CD4-positive, alpha-beta T cell (primary cell): Measurements from ENCODE around the gene SOHLH1. TPM values are rescaled to one million over a fixed set of nuclear protein-coding genes. Genes with fewer than 3 reads are reported as not detected.
A peak's percentile ranks its signal among the peaks of the same experiment; 100 is the strongest.

ENCODE experiments used
- ATAC-seq: fragments of 200-7000 bp; cut with Tn5 transposase; one replicate; pipeline ENCODE4 v1.10.0; 2022; ENCODE audit warnings: mild to moderate bottlenecking; ENCODE audit not compliant: poor library complexity
- CTCF ChIA-PET: fragments of 350-600 bp; sonication (Branson Sonifier 250); formaldehyde crosslinking; loops from one replicate; lab custom pipeline; 2021; ENCODE audit warnings: antibody characterized with exemption, inconsistent platforms; lab: Charles Lee
- POLR2A ChIA-PET: fragments of 350-600 bp; sonication (Branson Sonifier 250); formaldehyde crosslinking; loops from one replicate; lab custom pipeline; 2021; ENCODE audit warnings: antibody characterized with exemption, inconsistent platforms; lab: Charles Lee
- DNase-seq, 14 experiments: peaks; one replicate each; pipeline ENCODE4 v3.0.0-alpha.2; 2013 to 2020; ENCODE audit warnings: mixed read lengths in 2 of 14
- H3K27ac ChIP-seq, 2 donors: one replicate each; pipeline versions ENCODE4 v1.5.1 to v1.7.0; 2013; ENCODE audit warnings: low read length in 2 of 2, low read depth in 1 of 2, mild to moderate bottlenecking in 1 of 2
- H3K27me3 ChIP-seq, 2 experiments: 1 replicate in 1 of 2; 2 replicates in 1 of 2; pipeline versions ENCODE4 v1.6.1 to v1.7.0; 2013; ENCODE audit warnings: low read length in 2 of 2, control low read depth in 1 of 2, mild to moderate bottlenecking in 1 of 2, moderate library complexity in 1 of 2; ENCODE audit not compliant: insufficient read depth in 2 of 2, control insufficient read depth in 1 of 2
- H3K36me3 ChIP-seq: one replicate; pipeline ENCODE4 v1.6.1; 2013; ENCODE audit warnings: low read length, control low read depth; ENCODE audit not compliant: insufficient read depth
- H3K4me1 ChIP-seq: one replicate; pipeline ENCODE4 v1.6.1; 2013; ENCODE audit warnings: low read length, control low read depth; ENCODE audit not compliant: insufficient read depth
- H3K4me3 ChIP-seq: one replicate; pipeline ENCODE4 v1.5.1; 2013; ENCODE audit warnings: mild to moderate bottlenecking, low read length, moderate library complexity
- H3K9me3 ChIP-seq, 2 experiments: 1 replicate in 1 of 2; 2 replicates in 1 of 2; pipeline versions ENCODE4 v1.6.1 to v1.7.0; 2013; ENCODE audit warnings: low read length in 2 of 2, mild to moderate bottlenecking in 2 of 2, control low read depth in 1 of 2, moderate library complexity in 1 of 2; ENCODE audit not compliant: control insufficient read depth in 1 of 2, insufficient read depth in 1 of 2
- H3K27ac Mint-ChIP-seq: one replicate; pipeline ENCODE4 v1.8.0; 2020; ENCODE audit warnings: mixed read lengths
- H3K27me3 Mint-ChIP-seq: one replicate; pipeline ENCODE4 v1.8.0; 2021; ENCODE audit warnings: mixed read lengths
- H3K36me3 Mint-ChIP-seq: one replicate; pipeline ENCODE4 v1.8.0; 2021; ENCODE audit warnings: low read depth, mixed read lengths
- H3K4me1 Mint-ChIP-seq: one replicate; pipeline ENCODE4 v1.8.0; 2021; ENCODE audit warnings: low read depth, mixed read lengths
- H3K4me3 Mint-ChIP-seq: one replicate; pipeline ENCODE4 v1.8.0; 2020; ENCODE audit warnings: mild to moderate bottlenecking, mixed read lengths
- H3K9me3 Mint-ChIP-seq: one replicate; pipeline ENCODE4 v1.8.0; 2020; ENCODE audit warnings: mixed read lengths
- CTCF ChIP-seq: fragments of 200-600 bp; IDR thresholded peaks from one replicate; pipeline ENCODE4 v1.8.0; 2022; ENCODE audit warnings: antibody characterized with exemption, mild to moderate bottlenecking
- intact Hi-C, 2 experiments: fragments of 100-400 bp; cut with DNase I in 1 of 2; cut with micrococcal nuclease in 1 of 2; formaldehyde crosslinking; loops; one replicate each; pipeline versions ENCODE4 v1.15.1 to v1.9.0; 2023 to 2025; cut with DNase I, micrococcal nuclease
- total RNA-seq, 174 experiments: library from RNA in 2 of 174; stranded (reverse) in 2 of 174; gene quantifications; one replicate each; pipeline ENCODE4 v1.2.3 and lab custom pipeline; 2021 to 2026

The SOHLH1 gene
- total RNA-seq, 2 experiments from 2014 or later = not detected

GRCh38 chr9:135704483-135704882 is 5.2 kb upstream of the SOHLH1 start:
- no peaks in the 10 kb centered on the region for H3K36me3 Mint-ChIP-seq
- peaks cover 0 to 20% of the 10 kb centered on the region in 2 experiments for H3K9me3 ChIP-seq
- CTCF ChIA-PET = no interaction called here
- peaks cover 12% of the 10 kb centered on the region for H3K27me3 Mint-ChIP-seq
- no peak overlapping the region for H3K27ac ChIP-seq
- no peak overlapping the region for H3K27ac Mint-ChIP-seq
- no peak overlapping the region for H3K4me3 Mint-ChIP-seq
- peaks cover 14 to 22% of the 10 kb centered on the region in 2 experiments for H3K27me3 ChIP-seq
- intact Hi-C loops = no loop called here
- DNase-seq (no peak), ATAC-seq (no peak)
- H3K4me1 ChIP-seq = peaks cover 14% of the 10 kb centered on the region
- H3K4me3 ChIP-seq = no peak overlapping the region
- no peak for TF ChIP-seq CTCF
- no peaks in the 10 kb centered on the region for H3K9me3 Mint-ChIP-seq
- H3K36me3 ChIP-seq = no peaks in the 10 kb centered on the region
- no peaks in the 10 kb centered on the region for H3K4me1 Mint-ChIP-seq
- POLR2A ChIA-PET = no interaction called here

GRCh38 chr9:135703726-135704125 is 4.4 kb upstream of the SOHLH1 start:
- intact Hi-C loops = no loop called here
- H3K4me3 Mint-ChIP-seq = no peak overlapping the region
- Histone ChIP-seq H3K27ac (no peak overlapping the region), H3K4me1 (peaks cover 14% of the 10 kb centered on the region), H3K27me3 (peaks cover 14 to 22% of the 10 kb centered on the region in 2 experiments), H3K36me3 (no peaks in the 10 kb centered on the region), H3K9me3 (peaks cover 0 to 20% of the 10 kb centered on the region in 2 experiments), H3K4me3 (no peak overlapping the region)
- no peak for DNase-seq
- no peaks in the 10 kb centered on the region for H3K4me1 Mint-ChIP-seq
- ATAC-seq = no peak
- no peak for TF ChIP-seq CTCF
- H3K27ac Mint-ChIP-seq = no peak overlapping the region
- CTCF ChIA-PET = no interaction called here
- POLR2A ChIA-PET = no interaction called here
- H3K9me3 Mint-ChIP-seq = no peaks in the 10 kb centered on the region
- H3K27me3 Mint-ChIP-seq = peaks cover 12% of the 10 kb centered on the region
- no peaks in the 10 kb centered on the region for H3K36me3 Mint-ChIP-seq

- H3K27me3 ChIP-seq = peaks cover 14 to 22% of the 10 kb centered on the region in 2 experiments
- Mint-ChIP-seq H3K4me3 (no peak within 1 kb of the TSS), H3K4me1 (no peaks in the 10 kb centered on the region), H3K27ac (no peak within 1 kb of the TSS), H3K36me3 (no peaks in the 10 kb centered on the region), H3K27me3 (peaks cover 12% of the 10 kb centered on the region), H3K9me3 (no peaks in the 10 kb centered on the region)
- H3K4me1 ChIP-seq = peaks cover 14% of the 10 kb centered on the region
- intact Hi-C loops = no loop called here
- H3K36me3 ChIP-seq = no peaks in the 10 kb centered on the region
- ATAC-seq (peak; percentile 49), DNase-seq (peak in 12 of 14 experiments; percentile 15 to 72 (median 44))
- no peak within 1 kb of the TSS for H3K27ac ChIP-seq
- H3K9me3 ChIP-seq = peaks cover 0 to 16% of the 10 kb centered on the region in 2 experiments
- ChIA-PET POLR2A (no interaction called here), CTCF (no interaction called here)
- TF ChIP-seq CTCF = peak; percentile 80
- no peak within 1 kb of the TSS for H3K4me3 ChIP-seq
Observed at GRCh38 chr9:135701959-135702721, 2.9 kb upstream of the SOHLH1 start, which contains the start of gene KCNT1. Gene KCNT1, plus strand, starts transcription at chr9:135702185. Its CDS starts 74 bp downstream, at chr9:135702259.
